Liver (tissue), 9 donors: ENCODE data around the gene BTBD9. TPM values are rescaled to one million over a fixed set of nuclear protein-coding genes. Genes with fewer than 3 reads are reported as not detected.

ENCODE experiments used
- DNase-seq: peaks from one replicate; pipeline ENCODE4 v3.0.0-alpha.2; 2017; ENCODE audit warnings: low spot score
- H3K27ac ChIP-seq, 2 donors: one replicate each; pipeline ENCODE4 v1.7.0; 2013; ENCODE audit warnings: inconsistent platforms in 2 of 2, low read length in 2 of 2, control low read depth in 1 of 2, low read depth in 1 of 2, mild to moderate bottlenecking in 1 of 2
- H3K27me3 ChIP-seq, 4 donors: one replicate each; pipeline versions ENCODE4 v1.6.1 to v1.7.0; 2013; ENCODE audit warnings: low read length in 3 of 4, inconsistent platforms in 1 of 4, mild to moderate bottlenecking in 1 of 4, moderate library complexity in 1 of 4; ENCODE audit not compliant: control insufficient read depth in 4 of 4, insufficient read depth in 4 of 4
- H3K36me3 ChIP-seq, 4 donors: one replicate each; pipeline versions ENCODE4 v1.6.1 to v1.7.0; 2013; ENCODE audit warnings: low read length in 3 of 4, mild to moderate bottlenecking in 3 of 4, low read depth in 1 of 4, moderate library complexity in 1 of 4; ENCODE audit not compliant: control insufficient read depth in 4 of 4, insufficient read depth in 3 of 4
- H3K4me1 ChIP-seq, 4 donors: one replicate each; pipeline versions ENCODE4 v1.6.1 to v1.7.0; 2013; ENCODE audit warnings: low read length in 3 of 4, mild to moderate bottlenecking in 3 of 4, moderate library complexity in 1 of 4; ENCODE audit not compliant: control insufficient read depth in 4 of 4, insufficient read depth in 4 of 4
- H3K4me3 ChIP-seq, 3 donors: one replicate each; pipeline versions ENCODE4 v1.6.1 to v1.7.0; 2013; ENCODE audit warnings: low read length in 3 of 3, control low read depth in 1 of 3, low read depth in 1 of 3, mild to moderate bottlenecking in 1 of 3
- H3K9ac ChIP-seq, 2 donors: one replicate each; pipeline ENCODE4 v1.7.0; 2013; ENCODE audit warnings: low read length in 2 of 2, mild to moderate bottlenecking in 2 of 2, moderate library complexity in 2 of 2, control low read depth in 1 of 2, low read depth in 1 of 2
- H3K9me3 ChIP-seq, 4 donors: one replicate each; pipeline versions ENCODE4 v1.6.1 to v1.7.0; 2013; ENCODE audit warnings: low read length in 3 of 4; ENCODE audit not compliant: control insufficient read depth in 4 of 4
- EGR1 ChIP-seq, 2 donors: IDR thresholded peaks; 2 replicates each; pipeline ENCODE4 v1.6.1; 2016 to 2018; ENCODE audit warnings: antibody characterized with exemption in 2 of 2, low read depth in 2 of 2
- FOXA1 ChIP-seq: IDR thresholded peaks from 2 replicates; pipeline ENCODE4 v1.6.1; 2016; ENCODE audit warnings: antibody characterized with exemption
- FOXA2 ChIP-seq: IDR thresholded peaks from 2 replicates; pipeline ENCODE4 v1.6.1; 2016; ENCODE audit warnings: antibody characterized with exemption
- GABPA ChIP-seq, 2 donors: IDR thresholded peaks in 1 of 2; conservative IDR thresholded peaks in 1 of 2; 2 replicates each; pipeline ENCODE4 v1.6.1; 2016; ENCODE audit warnings: antibody characterized with exemption in 2 of 2, mild to moderate bottlenecking in 1 of 2, moderate library complexity in 1 of 2
- JUND ChIP-seq, 2 donors: IDR thresholded peaks; 2 replicates each; pipeline ENCODE4 v1.6.1; 2016; ENCODE audit warnings: antibody characterized with exemption in 2 of 2
- REST ChIP-seq: IDR thresholded peaks from 2 replicates; pipeline ENCODE4 v1.6.1; 2016; ENCODE audit warnings: antibody characterized with exemption, mild to moderate bottlenecking
- TAF1 ChIP-seq: conservative IDR thresholded peaks from 2 replicates; pipeline ENCODE4 v1.6.1; 2016; ENCODE audit warnings: antibody characterized with exemption, mild to moderate bottlenecking
- WGBS: extraction: QIAGEN DNeasy Blood & Tissue Kit; methylation state at CpG from one replicate; pipeline ENCODE4 v1.1.7; 2013; 5-methylcytosine and 5-hydroxymethylcytosine counted together
- polyA plus RNA-seq, 2 donors: library from polyadenylated mRNA; stranded (reverse) in 1 of 2; unstranded in 1 of 2; fragments of 200-250 nt in 1 of 2; fragments of >200 nt in 1 of 2; fragmentation: Nextera tagmentation in 1 of 2; extraction: Ambion mirVana in 1 of 2; gene quantifications; one replicate each; pipeline versions ENCODE4 v1.2.1 to v1.2.3, GENCODE V29; 2013 to 2015
- total RNA-seq, 2 donors: library from RNA; depleted of rRNA; stranded (reverse); fragments of >200 nt; gene quantifications; one replicate each; pipeline ENCODE4 v1.2.3, GENCODE V29; 2014
- TF ChIP-seq, protein P1 (sequence below): fragments of 150-350 bp; IDR thresholded peaks from 2 replicates; pipeline ENCODE4 v1.5.1; 2017; ENCODE audit warnings: improper control_type of control experiment, low read depth, low read length; ENCODE audit not compliant: missing input control
- donor health status: healthy.
- donor health status: healthy.
- donor health status: healthy.
- donor health status: healthy.
- donor health status: healthy.

BTBD9 gene
- total and polyA plus RNA-seq, 4 donors, result 2.0 to 12.4 (median 5.7) TPM

DNA sequence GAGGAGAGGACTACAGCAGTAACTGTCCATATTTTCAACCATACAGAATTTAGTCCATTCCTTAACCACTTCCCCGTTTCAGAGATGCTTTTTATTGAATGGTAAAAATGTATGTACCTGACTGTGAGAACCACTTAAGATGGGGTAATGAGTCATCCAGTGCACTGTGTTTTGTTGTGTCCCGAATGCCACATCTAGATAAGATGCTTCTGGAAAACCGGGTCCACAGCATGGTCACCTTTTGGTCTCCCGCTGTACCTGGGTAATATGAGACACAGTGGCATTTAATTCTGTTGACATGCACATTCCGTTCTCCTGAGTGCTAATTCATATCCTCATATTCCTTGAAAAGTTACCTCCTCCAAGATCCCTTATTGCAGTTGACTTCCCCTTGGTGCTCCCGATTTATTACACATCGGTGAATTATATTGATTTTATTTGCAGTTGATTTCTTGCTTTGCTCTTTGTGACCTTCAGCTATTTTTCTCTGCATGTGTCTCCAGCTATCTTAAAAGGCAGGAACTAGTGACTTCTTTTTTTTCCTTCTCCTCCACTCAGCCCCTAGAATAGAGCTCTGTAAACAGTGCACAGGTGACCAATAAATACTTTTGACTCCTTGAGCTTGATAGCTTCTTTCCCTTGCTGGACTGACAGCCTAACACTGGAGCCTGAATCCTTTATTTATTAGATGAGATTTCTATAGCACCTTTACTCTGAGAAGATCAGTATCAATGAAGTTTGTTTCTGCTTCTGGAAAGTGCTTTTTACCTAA lies 505.6 kb downstream of the BTBD9 start:
- Histone ChIP-seq H3K9ac (no peak overlapping the region), H3K27me3 (no peaks in the 10 kb centered on the region), H3K9me3 (no peaks in the 10 kb centered on the region), H3K4me3 (no peak overlapping the region), H3K4me1 (no peaks in the 10 kb centered on the region), H3K27ac (no peak overlapping the region), H3K36me3 (peaks cover 0 to 5% (median under 1%) of the 10 kb centered on the region in 4 donors)
- WGBS, result 94% methylated on average over 7 of the region's 7 CpGs
- no peak for TF ChIP-seq FOXA1
- no peak for TF ChIP-seq REST
- TF ChIP-seq, protein P1, sequence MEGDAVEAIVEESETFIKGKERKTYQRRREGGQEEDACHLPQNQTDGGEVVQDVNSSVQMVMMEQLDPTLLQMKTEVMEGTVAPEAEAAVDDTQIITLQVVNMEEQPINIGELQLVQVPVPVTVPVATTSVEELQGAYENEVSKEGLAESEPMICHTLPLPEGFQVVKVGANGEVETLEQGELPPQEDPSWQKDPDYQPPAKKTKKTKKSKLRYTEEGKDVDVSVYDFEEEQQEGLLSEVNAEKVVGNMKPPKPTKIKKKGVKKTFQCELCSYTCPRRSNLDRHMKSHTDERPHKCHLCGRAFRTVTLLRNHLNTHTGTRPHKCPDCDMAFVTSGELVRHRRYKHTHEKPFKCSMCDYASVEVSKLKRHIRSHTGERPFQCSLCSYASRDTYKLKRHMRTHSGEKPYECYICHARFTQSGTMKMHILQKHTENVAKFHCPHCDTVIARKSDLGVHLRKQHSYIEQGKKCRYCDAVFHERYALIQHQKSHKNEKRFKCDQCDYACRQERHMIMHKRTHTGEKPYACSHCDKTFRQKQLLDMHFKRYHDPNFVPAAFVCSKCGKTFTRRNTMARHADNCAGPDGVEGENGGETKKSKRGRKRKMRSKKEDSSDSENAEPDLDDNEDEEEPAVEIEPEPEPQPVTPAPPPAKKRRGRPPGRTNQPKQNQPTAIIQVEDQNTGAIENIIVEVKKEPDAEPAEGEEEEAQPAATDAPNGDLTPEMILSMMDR, result no peak
- no peak for DNase-seq

GRCh38 chr6:38131527-38131965 lies 508.2 kb downstream of the BTBD9 start:
- Histone ChIP-seq H3K9me3 (no peaks in the 10 kb centered on the region), H3K27me3 (no peaks in the 10 kb centered on the region), H3K4me1 (no peaks in the 10 kb centered on the region), H3K36me3 (peaks cover 0 to 5% (median under 1%) of the 10 kb centered on the region in 4 donors), H3K4me3 (no peak overlapping the region), H3K27ac (peak overlapping the region in 1 of 2 donors; percentile 18), H3K9ac (no peak overlapping the region)
- no peak for TF ChIP-seq REST
- TF ChIP-seq FOXA2, result no peak
- no peak for TF ChIP-seq GABPA (IDR thresholded peaks at IDR 0.05 in 1 of 2, conservative IDR thresholded peaks at IDR 0.05 in 1 of 2)
- TF ChIP-seq EGR1 (IDR thresholded peaks at IDR 0.05; ENCODE audit: low read depth in 2 of 2), result no peak
- TF ChIP-seq JUND (IDR thresholded peaks at IDR 0.05), result no peak
- TF ChIP-seq TAF1, result no peak
- DNase-seq, result no peak
